Breast epithelium (tissue), 3 donors: ENCODE measurements around the gene CDK18.

Experiments used
- CTCF ChIP-seq, 3 donors: fragments of 450-650 bp; IDR thresholded peaks; one replicate each; pipeline ENCODE4 v1.5.1; 2016 to 2017; ENCODE audit warnings: antibody characterized with exemption in 3 of 3, mild to moderate bottlenecking in 3 of 3, moderate library complexity in 3 of 3
- POLR2A ChIP-seq: fragments of 450-650 bp; IDR thresholded peaks from one replicate; pipeline ENCODE4 v1.6.1; 2016; ENCODE audit warnings: antibody characterized with exemption, mild to moderate bottlenecking, moderate library complexity
- POLR2AphosphoS5 ChIP-seq, 3 donors: sonication (generic); formaldehyde crosslinking; IDR thresholded peaks; one replicate each; pipeline ENCODE4 v1.6.1; 2017; ENCODE audit warnings: antibody characterized with exemption in 3 of 3

- no peak for TF ChIP-seq CTCF (IDR thresholded peaks at IDR 0.05)
- no peak for TF ChIP-seq POLR2A
- TF ChIP-seq POLR2AphosphoS5 (IDR thresholded peaks at IDR 0.05), result no peak
Observed at GRCh38 chr1:205458777-205459566, 45.5 kb upstream of the CDK18 start.
